ENCODE measurements around the gene CYB5D1. TPM values are rescaled to one million over a fixed set of nuclear protein-coding genes. Genes with fewer than 3 reads are reported as not detected.
A peak's percentile ranks its signal among the peaks of the same experiment; 100 is the strongest.

Gene CYB5D1
- total RNA-seq, 2 donors from 2014 or later, result 11.3 to 12.9 TPM

DNA sequence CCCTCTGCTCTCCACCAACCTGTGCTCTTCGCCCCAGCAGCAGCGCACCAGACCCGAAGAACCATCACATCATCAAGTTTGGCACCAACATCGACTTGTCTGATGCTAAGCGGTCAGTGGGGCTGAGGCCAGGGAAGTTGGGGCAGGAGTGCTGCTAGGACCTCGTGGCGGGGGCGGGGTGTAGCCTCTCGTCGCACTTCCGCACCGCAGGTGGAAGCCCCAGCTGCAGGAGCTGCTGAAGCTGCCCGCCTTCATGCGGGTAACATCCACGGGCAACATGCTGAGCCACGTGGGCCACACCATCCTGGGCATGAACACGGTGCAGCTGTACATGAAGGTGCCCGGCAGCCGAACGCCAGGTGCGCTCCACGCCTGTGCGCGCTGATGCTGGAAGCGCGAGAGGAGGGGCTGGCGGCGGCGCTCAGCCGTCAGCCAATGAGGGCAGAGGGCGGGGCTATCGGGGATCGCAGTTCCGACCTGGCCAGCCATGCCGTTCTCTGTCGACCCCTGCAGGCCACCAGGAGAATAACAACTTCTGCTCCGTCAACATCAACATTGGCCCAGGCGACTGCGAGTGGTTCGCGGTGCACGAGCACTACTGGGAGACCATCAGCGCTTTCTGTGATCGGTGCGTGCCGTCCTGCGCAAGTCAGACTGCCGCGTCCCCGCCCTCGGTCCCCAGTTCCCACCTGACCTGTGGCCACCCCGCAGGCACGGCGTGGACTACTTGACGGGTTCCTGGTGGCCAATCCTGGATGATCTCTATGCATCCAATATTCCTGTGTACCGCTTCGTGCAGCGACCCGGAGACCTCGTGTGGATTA lies 6.2 kb upstream of the CYB5D1 start:
- Mint-ChIP-seq H3K9me3 (no peaks in the 10 kb centered on the region), H3K4me3 (peak overlapping the region; percentile 25), H3K36me3 (no peaks in the 10 kb centered on the region), H3K4me1 (ENCODE audit: low read depth in 2 of 2) (peaks cover 9 to 29% of the 10 kb centered on the region in 2 donors), H3K27ac (no peak overlapping the region), H3K27me3 (no peaks in the 10 kb centered on the region)
- ATAC-seq (peak; percentile 89 to 96), DNase-seq (ENCODE audit: low spot score) (peak; percentile 93)

DNA sequence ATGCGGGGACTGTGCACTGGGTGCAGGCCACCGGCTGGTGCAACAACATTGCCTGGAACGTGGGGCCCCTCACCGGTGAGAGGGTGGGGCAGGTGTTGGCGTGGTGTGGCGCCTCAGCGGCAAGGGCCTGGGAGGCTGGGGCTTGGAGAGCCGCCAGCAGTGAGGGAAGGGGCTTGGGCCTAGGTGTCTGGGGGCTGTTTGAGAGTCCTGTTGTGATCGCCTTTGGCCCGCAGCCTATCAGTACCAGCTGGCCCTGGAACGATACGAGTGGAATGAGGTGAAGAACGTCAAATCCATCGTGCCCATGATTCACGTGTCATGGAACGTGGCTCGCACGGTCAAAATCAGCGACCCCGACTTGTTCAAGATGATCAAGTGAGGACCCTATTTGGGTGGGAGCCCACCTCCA lies 5.5 kb upstream of the CYB5D1 start:
- Mint-ChIP-seq H3K27me3 (no peaks in the 10 kb centered on the region), H3K4me3 (no peak overlapping the region), H3K36me3 (no peaks in the 10 kb centered on the region), H3K27ac (no peak overlapping the region), H3K4me1 (ENCODE audit: low read depth in 2 of 2) (peaks cover 6 to 24% of the 10 kb centered on the region in 2 donors), H3K9me3 (no peaks in the 10 kb centered on the region)
- DNase-seq (ENCODE audit: low spot score) (no peak), ATAC-seq (no peak)

DNA sequence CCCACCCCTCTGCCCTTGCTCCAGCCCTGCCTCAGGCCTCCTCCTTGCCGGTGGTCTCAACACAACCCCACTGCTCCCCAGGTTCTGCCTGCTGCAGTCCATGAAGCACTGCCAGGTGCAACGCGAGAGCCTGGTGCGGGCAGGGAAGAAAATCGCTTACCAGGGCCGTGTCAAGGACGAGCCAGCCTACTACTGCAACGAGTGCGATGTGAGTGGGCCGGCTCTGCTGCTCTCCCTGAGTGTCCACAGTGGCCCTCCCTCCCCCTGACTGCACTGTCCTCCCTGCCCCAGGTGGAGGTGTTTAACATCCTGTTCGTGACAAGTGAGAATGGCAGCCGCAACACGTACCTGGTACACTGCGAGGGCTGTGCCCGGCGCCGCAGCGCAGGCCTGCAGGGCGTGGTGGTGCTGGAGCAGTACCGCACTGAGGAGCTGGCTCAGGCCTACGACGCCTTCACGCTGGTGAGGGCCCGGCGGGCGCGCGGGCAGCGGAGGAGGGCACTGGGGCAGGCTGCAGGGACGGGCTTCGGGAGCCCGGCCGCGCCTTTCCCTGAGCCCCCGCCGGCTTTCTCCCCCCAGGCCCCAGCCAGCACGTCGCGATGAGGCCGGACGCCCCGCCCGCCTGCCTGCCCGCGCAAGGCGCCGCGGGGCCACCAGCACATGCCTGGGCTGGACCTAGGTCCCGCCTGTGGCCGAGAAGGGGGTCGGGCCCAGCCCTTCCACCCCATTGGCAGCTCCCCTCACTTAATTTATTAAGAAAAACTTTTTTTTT lies 4.7 kb upstream of the CYB5D1 start:
- no peaks in the 10 kb centered on the region for H3K9me3 Mint-ChIP-seq
- no peaks in the 10 kb centered on the region for H3K36me3 Mint-ChIP-seq
- no peak for ATAC-seq
- DNase-seq (ENCODE audit: low spot score), result peak; percentile 63
- no peaks in the 10 kb centered on the region for H3K27me3 Mint-ChIP-seq
- no peak overlapping the region for H3K4me3 Mint-ChIP-seq
- H3K27ac Mint-ChIP-seq, result no peak overlapping the region
- H3K4me1 Mint-ChIP-seq (ENCODE audit: low read depth in 2 of 2), result peaks cover 6 to 24% of the 10 kb centered on the region in 2 donors

DNA sequence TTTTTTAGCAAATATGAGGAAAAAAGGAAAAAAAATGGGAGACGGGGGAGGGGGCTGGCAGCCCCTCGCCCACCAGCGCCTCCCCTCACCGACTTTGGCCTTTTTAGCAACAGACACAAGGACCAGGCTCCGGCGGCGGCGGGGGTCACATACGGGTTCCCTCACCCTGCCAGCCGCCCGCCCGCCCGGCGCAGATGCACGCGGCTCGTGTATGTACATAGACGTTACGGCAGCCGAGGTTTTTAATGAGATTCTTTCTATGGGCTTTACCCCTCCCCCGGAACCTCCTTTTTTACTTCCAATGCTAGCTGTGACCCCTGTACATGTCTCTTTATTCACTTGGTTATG lies 4.1 kb upstream of the CYB5D1 start:
- no peaks in the 10 kb centered on the region for H3K9me3 Mint-ChIP-seq
- H3K36me3 Mint-ChIP-seq, result no peaks in the 10 kb centered on the region
- peaks cover 6 to 26% of the 10 kb centered on the region in 2 donors for H3K4me1 Mint-ChIP-seq (ENCODE audit: low read depth in 2 of 2)
- no peaks in the 10 kb centered on the region for H3K27me3 Mint-ChIP-seq
- no peak for DNase-seq (ENCODE audit: low spot score)
- H3K4me3 Mint-ChIP-seq, result peak overlapping the region; percentile 4
- no peak for ATAC-seq
- H3K27ac Mint-ChIP-seq, result no peak overlapping the region

DNA sequence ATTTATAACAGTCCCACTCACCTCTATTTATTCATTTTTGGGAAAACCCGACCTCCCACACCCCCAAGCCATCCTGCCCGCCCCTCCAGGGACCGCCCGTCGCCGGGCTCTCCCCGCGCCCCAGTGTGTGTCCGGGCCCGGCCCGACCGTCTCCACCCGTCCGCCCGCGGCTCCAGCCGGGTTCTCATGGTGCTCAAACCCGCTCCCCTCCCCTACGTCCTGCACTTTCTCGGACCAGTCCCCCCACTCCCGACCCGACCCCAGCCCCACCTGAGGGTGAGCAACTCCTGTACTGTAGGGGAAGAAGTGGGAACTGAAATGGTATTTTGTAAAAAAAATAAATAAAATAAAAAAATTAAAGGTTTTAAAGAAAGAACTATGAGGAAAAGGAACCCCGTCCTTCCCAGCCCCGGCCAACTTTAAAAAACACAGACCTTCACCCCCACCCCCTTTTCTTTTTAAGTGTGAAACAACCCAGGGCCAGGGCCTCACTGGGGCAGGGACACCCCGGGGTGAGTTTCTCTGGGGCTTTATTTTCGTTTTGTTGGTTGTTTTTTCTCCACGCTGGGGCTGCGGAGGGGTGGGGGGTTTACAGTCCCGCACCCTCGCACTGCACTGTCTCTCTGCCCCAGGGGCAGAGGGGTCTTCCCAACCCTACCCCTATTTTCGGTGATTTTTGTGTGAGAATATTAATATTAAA lies 3.6 kb upstream of the CYB5D1 start:
- Mint-ChIP-seq H3K27me3 (no peaks in the 10 kb centered on the region), H3K4me1 (ENCODE audit: low read depth in 2 of 2) (peaks cover 6 to 32% of the 10 kb centered on the region in 2 donors), H3K9me3 (no peaks in the 10 kb centered on the region), H3K4me3 (peak overlapping the region; percentile 4), H3K36me3 (no peaks in the 10 kb centered on the region), H3K27ac (no peak overlapping the region)
- DNase-seq (ENCODE audit: low spot score) (no peak), ATAC-seq (no peak)

DNA sequence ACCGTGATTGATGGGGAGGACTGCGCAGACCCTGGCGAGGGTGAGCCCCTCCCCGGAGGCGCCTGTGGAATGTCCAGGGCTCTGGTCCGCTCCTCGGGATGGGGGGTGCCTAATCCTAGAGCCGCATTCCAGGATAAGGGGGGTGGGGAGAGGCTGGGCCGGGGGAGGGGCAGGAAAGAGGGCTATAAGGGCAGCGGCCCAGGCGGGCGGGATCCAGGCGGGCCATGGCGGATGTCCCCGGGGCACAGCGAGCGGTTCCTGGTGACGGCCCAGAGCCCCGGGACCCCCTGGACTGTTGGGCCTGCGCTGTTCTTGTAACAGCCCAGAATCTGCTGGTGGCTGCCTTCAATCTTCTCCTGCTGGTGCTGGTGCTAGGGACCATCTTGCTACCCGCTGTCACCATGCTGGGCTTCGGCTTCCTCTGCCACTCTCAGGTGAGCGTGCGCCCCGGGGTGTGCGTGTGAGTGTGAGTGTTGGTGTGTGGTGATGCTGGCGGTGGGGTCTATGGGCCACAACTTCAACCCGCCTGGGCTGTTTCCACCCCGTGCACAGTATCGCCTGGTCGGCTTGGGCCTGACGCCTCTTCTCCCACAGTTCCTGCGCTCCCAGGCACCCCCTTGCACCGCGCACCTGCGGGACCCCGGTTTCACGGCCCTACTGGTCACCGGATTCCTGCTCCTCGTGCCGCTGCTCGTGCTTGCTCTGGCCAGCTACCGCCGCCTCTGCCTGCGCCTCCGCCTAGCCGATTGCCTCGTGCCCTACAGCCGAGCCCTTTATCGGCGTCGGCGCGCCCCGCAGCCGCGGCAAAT lies 2.7 kb upstream of the CYB5D1 start, which contains the start of gene TMEM88:
Gene TMEM88 (plus strand): TSS at position 216 of the 809 bp plus-strand sequence. CDS start 9 bp downstream, at position 225.
- no peak for ATAC-seq
- Mint-ChIP-seq H3K4me3 (peak within 1 kb of the TSS; percentile 4), H3K27ac (no peak within 1 kb of the TSS), H3K36me3 (peaks cover 6% of the 10 kb centered on the region), H3K4me1 (ENCODE audit: low read depth in 2 of 2) (peaks cover 13 to 35% of the 10 kb centered on the region in 2 donors), H3K27me3 (no peaks in the 10 kb centered on the region), H3K9me3 (no peaks in the 10 kb centered on the region)
- DNase-seq (ENCODE audit: low spot score), result no peak

DNA sequence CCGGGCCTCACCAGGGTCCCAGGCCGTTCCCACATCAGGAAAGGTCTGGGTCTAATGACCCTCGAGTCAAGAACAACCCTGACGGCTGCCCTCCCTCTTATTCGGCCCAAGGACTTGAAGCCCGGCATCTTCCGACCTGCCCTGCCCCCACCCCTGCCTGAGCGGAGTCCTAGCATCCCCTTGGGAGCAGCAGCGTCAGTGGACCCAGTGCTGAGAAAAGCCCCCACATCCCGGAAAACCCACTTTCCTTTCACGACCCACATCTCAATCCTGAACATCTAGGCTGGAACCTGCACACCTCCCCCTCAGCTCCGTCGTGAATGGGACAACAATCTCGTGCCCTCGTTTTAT lies 2.2 kb upstream of the CYB5D1 start:
- peaks cover 6% of the 10 kb centered on the region for H3K36me3 Mint-ChIP-seq
- H3K27ac Mint-ChIP-seq, result no peak overlapping the region
- H3K4me3 Mint-ChIP-seq, result no peak overlapping the region
- peaks cover 10 to 35% of the 10 kb centered on the region in 2 donors for H3K4me1 Mint-ChIP-seq (ENCODE audit: low read depth in 2 of 2)
- H3K27me3 Mint-ChIP-seq, result no peaks in the 10 kb centered on the region
- H3K9me3 Mint-ChIP-seq, result no peaks in the 10 kb centered on the region
- ATAC-seq, result no peak
- DNase-seq (ENCODE audit: low spot score), result no peak

DNA sequence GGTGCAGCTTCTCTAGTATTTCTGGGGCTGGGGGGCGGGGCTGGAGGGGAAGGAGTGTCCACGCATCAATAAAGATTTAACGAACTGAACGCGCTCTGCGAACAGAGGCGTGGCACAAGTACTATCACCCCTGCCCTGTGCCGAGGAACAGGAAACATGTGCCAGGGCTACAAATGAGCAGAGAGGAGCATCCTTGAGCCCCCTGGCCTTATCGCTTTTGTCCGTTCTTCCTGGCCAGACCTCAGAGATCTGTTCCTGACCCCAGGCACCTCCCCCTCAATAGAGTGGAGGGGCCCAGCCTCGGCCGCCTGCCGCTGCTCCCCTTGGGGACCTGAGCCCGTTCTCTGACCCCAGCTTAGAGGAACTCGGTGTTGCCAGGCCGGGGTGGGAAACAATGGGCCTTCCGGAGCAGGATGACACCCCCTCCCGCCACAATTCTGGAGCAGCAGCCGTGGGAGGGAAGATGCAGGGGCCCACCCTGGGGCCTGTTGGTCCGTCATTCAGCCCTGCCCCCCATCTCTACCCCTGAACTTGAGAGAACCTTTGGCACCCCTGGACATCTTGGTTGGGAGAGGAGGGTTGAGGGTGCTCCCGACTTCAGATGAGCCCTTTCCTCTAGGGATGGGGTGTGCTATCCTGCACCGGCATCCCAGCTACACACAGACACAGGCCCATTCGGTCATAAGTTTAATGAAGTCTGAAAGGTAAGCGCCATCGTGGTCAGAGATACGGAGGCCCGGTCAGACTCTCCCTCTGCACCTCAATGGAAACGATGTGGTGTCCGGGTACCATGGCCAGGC lies 1.6 kb upstream of the CYB5D1 start:
- Mint-ChIP-seq H3K4me1 (ENCODE audit: low read depth in 2 of 2) (peaks cover 6 to 32% of the 10 kb centered on the region in 2 donors), H3K36me3 (peaks cover 6% of the 10 kb centered on the region), H3K27me3 (no peaks in the 10 kb centered on the region), H3K4me3 (no peak overlapping the region), H3K27ac (no peak overlapping the region), H3K9me3 (no peaks in the 10 kb centered on the region)
- no peak for ATAC-seq
- no peak for DNase-seq (ENCODE audit: low spot score)

DNA sequence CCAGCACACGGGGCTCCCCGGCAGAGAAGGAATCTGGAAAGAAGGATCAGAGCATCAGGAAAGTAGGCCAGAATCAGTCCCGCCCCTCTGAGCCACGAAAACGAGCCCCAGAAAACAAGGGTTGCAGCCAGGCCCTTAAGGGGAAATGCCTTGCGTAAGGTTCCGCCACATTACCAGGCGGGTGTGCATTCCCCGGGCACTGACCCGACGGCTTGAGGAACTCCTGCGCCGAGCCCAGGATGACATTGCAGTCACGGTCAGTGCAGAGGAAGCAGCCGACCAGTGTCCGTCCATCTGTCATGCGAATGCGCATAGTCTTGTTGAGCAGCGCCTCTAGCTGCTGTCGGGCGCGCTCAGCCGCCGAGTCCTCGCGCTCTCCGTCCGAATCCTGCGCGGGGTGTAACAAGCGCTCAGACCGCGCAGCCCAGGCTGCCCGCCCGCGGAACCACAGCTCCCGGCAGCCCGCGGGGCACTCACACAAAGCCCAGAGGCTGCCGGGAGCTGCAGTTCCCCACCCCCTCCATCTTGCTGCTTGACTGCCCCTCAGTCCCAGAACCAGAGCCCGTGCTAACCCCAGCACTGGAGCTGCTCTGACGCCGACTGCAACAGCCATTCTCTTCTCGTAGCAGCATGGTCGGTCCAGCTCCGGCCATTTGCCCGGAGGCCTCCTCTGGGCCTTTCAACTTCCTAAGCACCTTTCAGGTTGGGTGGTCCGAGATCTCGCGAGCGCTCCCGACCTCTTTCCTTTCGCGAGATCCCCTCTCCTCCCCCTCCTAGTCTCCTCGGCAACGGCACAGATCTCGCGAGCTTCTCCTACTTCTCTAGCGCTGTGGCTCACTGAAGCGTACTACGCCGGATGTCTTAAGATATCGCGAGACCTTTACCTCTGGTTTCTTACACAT lies 741 bp upstream of the CYB5D1 start, which contains the start of gene NAA38:
Gene NAA38 (minus strand): TSS at position 749 of the 902 bp plus-strand sequence. CDS start 96 bp downstream, at position 653.
- no peaks in the 10 kb centered on the region for H3K27me3 Mint-ChIP-seq

DNA sequence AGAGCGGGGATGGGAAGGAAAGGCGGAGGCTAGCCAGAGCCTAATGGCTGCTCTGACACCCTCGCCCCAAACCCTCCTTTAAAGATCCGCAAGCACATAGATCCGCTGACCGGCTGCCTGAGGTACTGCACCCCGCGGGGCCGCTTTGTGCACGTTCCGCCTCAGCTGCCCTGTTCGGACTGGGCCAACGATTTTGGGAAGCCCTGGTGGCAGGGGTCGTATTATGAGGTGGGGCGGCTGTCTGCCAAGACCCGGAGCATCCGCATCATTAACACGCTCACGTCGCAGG lies 663 bp downstream of the CYB5D1 start:
- no peak for DNase-seq (ENCODE audit: low spot score)
- no peak for ATAC-seq
- H3K27me3 Mint-ChIP-seq, result no peaks in the 10 kb centered on the region
- no peak overlapping the region for H3K27ac Mint-ChIP-seq
- no peaks in the 10 kb centered on the region for H3K9me3 Mint-ChIP-seq
- peaks cover 6% of the 10 kb centered on the region for H3K36me3 Mint-ChIP-seq
- H3K4me3 Mint-ChIP-seq, result no peak overlapping the region
- H3K4me1 Mint-ChIP-seq (ENCODE audit: low read depth in 2 of 2), result peaks cover 11 to 29% of the 10 kb centered on the region in 2 donors

More for the DNA sequence above, 741 bp upstream of the CYB5D1 start, which contains the start of gene NAA38:
- Mint-ChIP-seq H3K4me3 (no peak within 1 kb of the TSS), H3K36me3 (peaks cover 6% of the 10 kb centered on the region), H3K27ac (no peak within 1 kb of the TSS), H3K4me1 (ENCODE audit: low read depth in 2 of 2) (peaks cover 6 to 25% of the 10 kb centered on the region in 2 donors), H3K9me3 (no peaks in the 10 kb centered on the region)
- peak; percentile 92 to 94 for ATAC-seq
- peak; percentile 97 for DNase-seq (ENCODE audit: low spot score)

DNA sequence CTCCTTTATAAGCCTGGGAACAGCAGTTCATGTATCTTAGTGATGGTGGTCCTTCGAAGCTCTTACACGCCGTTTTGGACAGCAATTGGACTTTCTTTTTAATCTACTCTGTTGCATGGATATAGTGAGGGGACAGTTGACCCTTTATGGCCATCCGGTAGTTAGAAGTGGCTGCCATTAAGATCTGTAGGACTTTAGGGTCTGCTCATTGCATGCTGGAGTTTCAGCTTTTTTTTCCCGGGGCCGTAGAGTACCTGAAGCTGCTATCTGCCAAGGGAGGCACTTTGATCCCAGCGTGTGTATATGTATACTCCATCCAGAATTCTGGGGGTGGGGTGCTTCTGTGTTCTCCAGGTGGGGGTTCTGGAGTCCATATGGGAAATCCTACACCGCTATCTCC lies 1.2 kb downstream of the CYB5D1 start:
- Mint-ChIP-seq H3K27me3 (no peaks in the 10 kb centered on the region), H3K4me3 (no peak overlapping the region), H3K9me3 (no peaks in the 10 kb centered on the region), H3K4me1 (ENCODE audit: low read depth in 2 of 2) (peaks cover 11 to 26% of the 10 kb centered on the region in 2 donors), H3K27ac (no peak overlapping the region), H3K36me3 (peaks cover 6% of the 10 kb centered on the region)
- ATAC-seq (no peak), DNase-seq (ENCODE audit: low spot score) (no peak)

Measured in natural killer cell treated with Interleukin-12 subunit alpha and Interleukin-12 subunit beta and Interleukin-15 and Interleukin-18, amount 100 ng/mL, for 72 hours (primary cell).